CD4-positive, alpha-beta T cell (primary cell): Measurements from ENCODE around the gene RNPEPL1. TPM values are rescaled to one million over a fixed set of nuclear protein-coding genes. Genes with fewer than 3 reads are reported as not detected.

Experiments
- ATAC-seq: fragments of 200-7000 bp; cut with Tn5 transposase; one replicate; pipeline ENCODE4 v1.10.0; 2022; ENCODE audit warnings: mild to moderate bottlenecking; ENCODE audit not compliant: poor library complexity
- CTCF ChIA-PET: fragments of 350-600 bp; sonication (Branson Sonifier 250); formaldehyde crosslinking; loops from one replicate; lab custom pipeline; 2021; ENCODE audit warnings: antibody characterized with exemption, inconsistent platforms; lab: Charles Lee
- POLR2A ChIA-PET: fragments of 350-600 bp; sonication (Branson Sonifier 250); formaldehyde crosslinking; loops from one replicate; lab custom pipeline; 2021; ENCODE audit warnings: antibody characterized with exemption, inconsistent platforms; lab: Charles Lee
- DNase-seq, 14 experiments: peaks; one replicate each; pipeline ENCODE4 v3.0.0-alpha.2; 2013 to 2020; ENCODE audit warnings: mixed read lengths in 2 of 14
- H3K27ac ChIP-seq, 2 donors: one replicate each; pipeline versions ENCODE4 v1.5.1 to v1.7.0; 2013; ENCODE audit warnings: low read length in 2 of 2, low read depth in 1 of 2, mild to moderate bottlenecking in 1 of 2
- H3K27me3 ChIP-seq, 2 experiments: 1 replicate in 1 of 2; 2 replicates in 1 of 2; pipeline versions ENCODE4 v1.6.1 to v1.7.0; 2013; ENCODE audit warnings: low read length in 2 of 2, control low read depth in 1 of 2, mild to moderate bottlenecking in 1 of 2, moderate library complexity in 1 of 2; ENCODE audit not compliant: insufficient read depth in 2 of 2, control insufficient read depth in 1 of 2
- H3K36me3 ChIP-seq: one replicate; pipeline ENCODE4 v1.6.1; 2013; ENCODE audit warnings: low read length, control low read depth; ENCODE audit not compliant: insufficient read depth
- H3K4me1 ChIP-seq: one replicate; pipeline ENCODE4 v1.6.1; 2013; ENCODE audit warnings: low read length, control low read depth; ENCODE audit not compliant: insufficient read depth
- H3K4me3 ChIP-seq: one replicate; pipeline ENCODE4 v1.5.1; 2013; ENCODE audit warnings: mild to moderate bottlenecking, low read length, moderate library complexity
- H3K9me3 ChIP-seq, 2 experiments: 1 replicate in 1 of 2; 2 replicates in 1 of 2; pipeline versions ENCODE4 v1.6.1 to v1.7.0; 2013; ENCODE audit warnings: low read length in 2 of 2, mild to moderate bottlenecking in 2 of 2, control low read depth in 1 of 2, moderate library complexity in 1 of 2; ENCODE audit not compliant: control insufficient read depth in 1 of 2, insufficient read depth in 1 of 2
- H3K27ac Mint-ChIP-seq: one replicate; pipeline ENCODE4 v1.8.0; 2020; ENCODE audit warnings: mixed read lengths
- H3K27me3 Mint-ChIP-seq: one replicate; pipeline ENCODE4 v1.8.0; 2021; ENCODE audit warnings: mixed read lengths
- H3K36me3 Mint-ChIP-seq: one replicate; pipeline ENCODE4 v1.8.0; 2021; ENCODE audit warnings: low read depth, mixed read lengths
- H3K4me1 Mint-ChIP-seq: one replicate; pipeline ENCODE4 v1.8.0; 2021; ENCODE audit warnings: low read depth, mixed read lengths
- H3K4me3 Mint-ChIP-seq: one replicate; pipeline ENCODE4 v1.8.0; 2020; ENCODE audit warnings: mild to moderate bottlenecking, mixed read lengths
- H3K9me3 Mint-ChIP-seq: one replicate; pipeline ENCODE4 v1.8.0; 2020; ENCODE audit warnings: mixed read lengths
- intact Hi-C, 2 experiments: fragments of 100-400 bp; cut with DNase I in 1 of 2; cut with micrococcal nuclease in 1 of 2; formaldehyde crosslinking; loops; one replicate each; pipeline versions ENCODE4 v1.15.1 to v1.9.0; 2023 to 2025; cut with DNase I, micrococcal nuclease
- total RNA-seq, 174 experiments: library from RNA in 2 of 174; stranded (reverse) in 2 of 174; gene quantifications; one replicate each; pipeline ENCODE4 v1.2.3 and lab custom pipeline; 2021 to 2026
- TF ChIP-seq, protein P1 (sequence below): fragments of 200-600 bp; IDR thresholded peaks from one replicate; pipeline ENCODE4 v1.8.0; 2022; ENCODE audit warnings: antibody characterized with exemption, mild to moderate bottlenecking

The RNPEPL1 gene
- total RNA-seq, 2 experiments from 2014 or later, result 73.0 to 78.8 TPM

DNA sequence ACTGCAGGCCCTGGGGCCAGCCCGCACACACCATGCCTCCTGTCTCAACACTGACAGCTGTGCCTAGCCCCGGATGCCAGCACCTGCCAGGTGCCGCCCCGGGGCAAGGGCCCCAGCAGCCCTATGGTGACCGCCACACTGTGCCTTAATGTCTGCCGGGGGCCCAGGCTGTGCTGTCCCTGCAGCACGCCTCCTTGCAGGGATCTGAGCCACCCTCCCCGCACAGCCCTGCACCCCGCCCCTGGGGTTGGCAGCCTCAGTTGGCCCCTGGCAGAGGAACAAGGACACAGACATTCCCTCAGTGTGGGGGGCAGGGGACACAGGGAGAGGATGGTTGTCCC is 9.8 kb downstream of the RNPEPL1 start:
- Histone ChIP-seq H3K27ac (no peak overlapping the region), H3K9me3 (no peaks in the 10 kb centered on the region), H3K4me3 (no peak overlapping the region), H3K4me1 (peaks cover 45% of the 10 kb centered on the region), H3K27me3 (no peaks in the 10 kb centered on the region), H3K36me3 (peaks cover 57% of the 10 kb centered on the region)
- intact Hi-C loops, result loop anchor here in 1 of 2 experiments (2.0 kb wide), 1 partner anchor 63 kb away; no protein-coding TSS in a partner anchor
- ATAC-seq (no peak), DNase-seq (no peak)
- Mint-ChIP-seq H3K4me3 (no peak overlapping the region), H3K4me1 (peaks cover 27% of the 10 kb centered on the region), H3K9me3 (no peaks in the 10 kb centered on the region), H3K27ac (no peak overlapping the region), H3K36me3 (peaks cover 47% of the 10 kb centered on the region), H3K27me3 (no peaks in the 10 kb centered on the region)
- ChIA-PET CTCF (interaction anchor here (1.9 kb wide), 1 partner anchor 22 kb away, joined by 4 read pairs; no protein-coding TSS in a partner anchor), POLR2A (interaction anchor here (1.4 to 3.1 kb wide), 2 partner anchors 8 to 9 kb away, joined by 5 to 16 read pairs; partner anchors contain the start of gene CAPN10)
- TF ChIP-seq, protein P1, sequence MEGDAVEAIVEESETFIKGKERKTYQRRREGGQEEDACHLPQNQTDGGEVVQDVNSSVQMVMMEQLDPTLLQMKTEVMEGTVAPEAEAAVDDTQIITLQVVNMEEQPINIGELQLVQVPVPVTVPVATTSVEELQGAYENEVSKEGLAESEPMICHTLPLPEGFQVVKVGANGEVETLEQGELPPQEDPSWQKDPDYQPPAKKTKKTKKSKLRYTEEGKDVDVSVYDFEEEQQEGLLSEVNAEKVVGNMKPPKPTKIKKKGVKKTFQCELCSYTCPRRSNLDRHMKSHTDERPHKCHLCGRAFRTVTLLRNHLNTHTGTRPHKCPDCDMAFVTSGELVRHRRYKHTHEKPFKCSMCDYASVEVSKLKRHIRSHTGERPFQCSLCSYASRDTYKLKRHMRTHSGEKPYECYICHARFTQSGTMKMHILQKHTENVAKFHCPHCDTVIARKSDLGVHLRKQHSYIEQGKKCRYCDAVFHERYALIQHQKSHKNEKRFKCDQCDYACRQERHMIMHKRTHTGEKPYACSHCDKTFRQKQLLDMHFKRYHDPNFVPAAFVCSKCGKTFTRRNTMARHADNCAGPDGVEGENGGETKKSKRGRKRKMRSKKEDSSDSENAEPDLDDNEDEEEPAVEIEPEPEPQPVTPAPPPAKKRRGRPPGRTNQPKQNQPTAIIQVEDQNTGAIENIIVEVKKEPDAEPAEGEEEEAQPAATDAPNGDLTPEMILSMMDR, result no peak

DNA sequence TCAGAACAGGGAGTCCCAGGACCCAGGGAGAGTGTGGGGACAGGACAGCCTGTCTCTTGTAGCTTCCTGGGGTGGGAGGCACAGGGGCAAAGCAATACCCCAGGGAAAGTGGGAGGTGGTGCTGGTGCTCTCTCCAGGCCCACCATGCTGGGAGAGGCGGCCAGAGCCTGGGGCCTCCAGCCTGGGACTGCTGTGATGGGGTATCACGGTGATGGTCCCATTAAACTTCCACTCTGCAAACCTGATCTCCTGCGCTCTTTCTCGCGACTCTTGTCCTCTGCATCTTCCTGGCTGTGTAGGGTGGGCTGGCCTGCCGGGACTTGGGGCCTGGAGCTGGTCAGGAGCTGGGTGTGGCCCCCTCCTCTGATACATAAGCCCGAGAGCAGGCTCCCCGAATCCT is 10.2 kb downstream of the RNPEPL1 start:
- H3K27ac ChIP-seq, result no peak overlapping the region
- H3K9me3 ChIP-seq, result no peaks in the 10 kb centered on the region
- peaks cover 43% of the 10 kb centered on the region for H3K4me1 ChIP-seq
- ChIA-PET CTCF (no interaction called here), POLR2A (interaction anchor here (1.4 to 3.1 kb wide), 2 partner anchors 8 to 9 kb away, joined by 5 to 16 read pairs; partner anchors contain the start of gene CAPN10)
- no peak overlapping the region for H3K4me3 Mint-ChIP-seq
- peaks cover 27% of the 10 kb centered on the region for H3K4me1 Mint-ChIP-seq
- H3K27ac Mint-ChIP-seq, result peak overlapping the region; percentile 77
- H3K9me3 Mint-ChIP-seq, result no peaks in the 10 kb centered on the region
- H3K36me3 Mint-ChIP-seq, result peaks cover 47% of the 10 kb centered on the region
- H3K36me3 ChIP-seq, result peaks cover 53% of the 10 kb centered on the region
- no peaks in the 10 kb centered on the region for H3K27me3 ChIP-seq
- H3K4me3 ChIP-seq, result no peak overlapping the region
- ATAC-seq, result no peak
- DNase-seq, result no peak
- TF ChIP-seq, protein P1, result no peak
- no peaks in the 10 kb centered on the region for H3K27me3 Mint-ChIP-seq
- intact Hi-C loops, result loop anchor here in 1 of 2 experiments (2.0 kb wide), 1 partner anchor 64 kb away; no protein-coding TSS in a partner anchor

DNA sequence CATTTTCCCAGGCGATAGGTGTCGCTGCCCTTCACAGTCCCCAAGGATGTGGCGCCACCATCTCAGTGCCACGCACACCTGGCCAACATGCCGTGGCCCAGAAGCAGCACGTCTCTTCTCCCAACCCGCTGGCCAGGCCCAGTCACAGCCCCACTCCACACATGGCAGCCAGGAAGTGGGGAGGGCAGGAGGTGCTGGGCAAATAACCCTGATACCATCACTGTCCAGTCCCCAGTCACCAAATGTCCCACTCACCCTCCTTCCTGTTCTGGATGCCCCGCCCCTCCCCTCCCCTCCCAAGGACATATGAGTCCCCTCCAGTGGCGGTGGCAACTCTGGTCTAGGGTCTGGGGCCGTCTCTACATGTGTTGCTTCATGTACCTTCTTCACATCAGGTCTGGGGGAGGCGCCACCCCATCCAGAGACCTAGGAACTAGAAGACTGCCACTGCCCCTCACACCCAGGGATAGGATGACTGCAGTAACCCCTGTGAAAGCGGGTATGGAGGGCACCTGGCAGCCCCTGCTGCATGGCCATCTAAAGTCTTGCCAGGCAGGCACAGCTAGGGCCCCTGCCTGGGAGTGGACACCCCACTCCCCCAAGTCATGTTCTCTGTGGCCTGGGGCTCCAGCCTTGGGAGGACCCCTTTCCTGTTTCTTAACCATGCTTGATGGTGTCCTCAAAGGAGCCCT is 10.9 kb downstream of the RNPEPL1 start:
- TF ChIP-seq, protein P1, result no peak

More for the DNA sequence above, 10.9 kb downstream of the RNPEPL1 start:
- Mint-ChIP-seq H3K4me1 (peaks cover 27% of the 10 kb centered on the region), H3K27ac (peak overlapping the region; percentile 77), H3K36me3 (peaks cover 47% of the 10 kb centered on the region), H3K9me3 (no peaks in the 10 kb centered on the region), H3K27me3 (no peaks in the 10 kb centered on the region), H3K4me3 (peak overlapping the region; percentile 18)
- intact Hi-C loops, result loop anchor here (1.0 to 2.0 kb wide), 2 partner anchors 18 to 64 kb away; no protein-coding TSS in a partner anchor
- peak overlapping the region; percentile 59 to 69 for H3K27ac ChIP-seq
- ChIA-PET POLR2A (interaction anchor here (0.9 to 2.0 kb wide), 5 partner anchors 10 to 28 kb away, joined by 3 to 51 read pairs (median 14); partner anchors contain the start of genes DUSP28 and RNPEPL1), CTCF (interaction anchor here (0.6 to 2.0 kb wide), 12 partner anchors 8 to 70 kb away, joined by 3 to 54 read pairs (median 7); partner anchors contain the start of genes ANKMY1, DUSP28, GPR35 and RNPEPL1)
- no peaks in the 10 kb centered on the region for H3K27me3 ChIP-seq
- peaks cover 45% of the 10 kb centered on the region for H3K36me3 ChIP-seq
- H3K9me3 ChIP-seq, result no peaks in the 10 kb centered on the region
- DNase-seq (no peak), ATAC-seq (no peak)
- no peak overlapping the region for H3K4me3 ChIP-seq
- H3K4me1 ChIP-seq, result peaks cover 49% of the 10 kb centered on the region
